ENCODE measurements around the gene SRRM5. TPM values are rescaled to one million over a fixed set of nuclear protein-coding genes. Genes with fewer than 3 reads are reported as not detected.
A peak's percentile ranks its signal among the peaks of the same experiment; 100 is the strongest.

SRRM5 gene
- total RNA-seq, 1 experiment from 2014 or later, result 1.0 TPM

GRCh38 chr19:43570174-43570791 lies 41.6 kb upstream of the SRRM5 start:
- no TSS peak for BruUV-seq (replicated peaks)
- Mint-ChIP-seq H3K27ac (ENCODE audit: unreplicated experiment) (no peak overlapping the region), H3K9me3 (ENCODE audit: unreplicated experiment) (no peaks in the 10 kb centered on the region), H3K36me3 (ENCODE audit: insufficient read depth, unreplicated experiment) (peaks cover 4% of the 10 kb centered on the region), H3K4me1 (ENCODE audit: low read depth, unreplicated experiment) (no peaks in the 10 kb centered on the region), H3K27me3 (ENCODE audit: insufficient read depth, unreplicated experiment) (no peaks in the 10 kb centered on the region), H3K4me3 (ENCODE audit: unreplicated experiment) (no peak overlapping the region)
- Histone ChIP-seq H3K4me1 (no peaks in the 10 kb centered on the region), H3K27me3 (replicated peaks; ENCODE audit: control insufficient read depth, insufficient read depth, low read length) (no peaks in the 10 kb centered on the region), H3K9me3 (no peaks in the 10 kb centered on the region), H3K36me3 (ENCODE audit: control insufficient read depth, insufficient read depth, low read length) (no peaks in the 10 kb centered on the region), H3K4me3 (ENCODE audit: low read depth, low read length) (no peak overlapping the region)
- POLR2A ChIA-PET, result no interaction called here
- intact Hi-C loops (cut with micrococcal nuclease; ENCODE audit: unreplicated experiment), result no loop called here
- TF ChIP-seq, protein P1, sequence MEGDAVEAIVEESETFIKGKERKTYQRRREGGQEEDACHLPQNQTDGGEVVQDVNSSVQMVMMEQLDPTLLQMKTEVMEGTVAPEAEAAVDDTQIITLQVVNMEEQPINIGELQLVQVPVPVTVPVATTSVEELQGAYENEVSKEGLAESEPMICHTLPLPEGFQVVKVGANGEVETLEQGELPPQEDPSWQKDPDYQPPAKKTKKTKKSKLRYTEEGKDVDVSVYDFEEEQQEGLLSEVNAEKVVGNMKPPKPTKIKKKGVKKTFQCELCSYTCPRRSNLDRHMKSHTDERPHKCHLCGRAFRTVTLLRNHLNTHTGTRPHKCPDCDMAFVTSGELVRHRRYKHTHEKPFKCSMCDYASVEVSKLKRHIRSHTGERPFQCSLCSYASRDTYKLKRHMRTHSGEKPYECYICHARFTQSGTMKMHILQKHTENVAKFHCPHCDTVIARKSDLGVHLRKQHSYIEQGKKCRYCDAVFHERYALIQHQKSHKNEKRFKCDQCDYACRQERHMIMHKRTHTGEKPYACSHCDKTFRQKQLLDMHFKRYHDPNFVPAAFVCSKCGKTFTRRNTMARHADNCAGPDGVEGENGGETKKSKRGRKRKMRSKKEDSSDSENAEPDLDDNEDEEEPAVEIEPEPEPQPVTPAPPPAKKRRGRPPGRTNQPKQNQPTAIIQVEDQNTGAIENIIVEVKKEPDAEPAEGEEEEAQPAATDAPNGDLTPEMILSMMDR (IDR thresholded peaks at IDR 0.05; ENCODE audit: insufficient read depth in 1 of 2, low read depth in 1 of 2, low read length in 1 of 2, severe bottlenecking in 1 of 2, unreplicated experiment in 1 of 2), result no peak
- CTCF ChIA-PET, result interaction anchor here (0.6 kb wide), 1 partner anchor 107 kb away, joined by 3 read pairs; no protein-coding TSS in a partner anchor
- DNase-seq, result no peak

DNA sequence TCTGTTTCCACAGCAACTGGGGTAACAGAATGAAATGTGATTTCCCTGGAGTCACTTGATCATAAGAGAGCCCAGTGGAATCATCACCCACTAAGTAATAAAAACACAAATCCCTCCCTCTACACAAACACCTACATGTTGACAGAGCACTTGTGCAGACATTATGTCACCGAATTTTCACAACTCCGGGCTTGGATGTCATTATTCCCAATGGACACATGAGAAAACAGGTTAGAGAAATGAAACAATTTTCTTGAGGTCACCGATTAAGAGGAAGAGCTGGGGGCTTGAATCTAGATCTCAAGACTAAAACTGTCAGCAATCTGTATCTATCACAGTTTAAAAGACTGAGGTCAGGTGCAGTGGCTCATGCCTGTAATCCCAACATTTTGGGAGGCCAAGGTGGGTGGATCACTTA lies 39.7 kb upstream of the SRRM5 start:
- BruUV-seq (replicated peaks), result no TSS peak
- Histone ChIP-seq H3K36me3 (ENCODE audit: control insufficient read depth, insufficient read depth, low read length) (no peaks in the 10 kb centered on the region), H3K27me3 (replicated peaks; ENCODE audit: control insufficient read depth, insufficient read depth, low read length) (no peaks in the 10 kb centered on the region), H3K4me3 (ENCODE audit: low read depth, low read length) (no peak overlapping the region), H3K4me1 (no peaks in the 10 kb centered on the region), H3K9me3 (no peaks in the 10 kb centered on the region)
- no peak for DNase-seq
- Mint-ChIP-seq H3K27me3 (ENCODE audit: insufficient read depth, unreplicated experiment) (peaks cover 2% of the 10 kb centered on the region), H3K27ac (ENCODE audit: unreplicated experiment) (peak overlapping the region; percentile 27), H3K4me3 (ENCODE audit: unreplicated experiment) (no peak overlapping the region), H3K9me3 (ENCODE audit: unreplicated experiment) (no peaks in the 10 kb centered on the region), H3K4me1 (ENCODE audit: low read depth, unreplicated experiment) (no peaks in the 10 kb centered on the region), H3K36me3 (ENCODE audit: insufficient read depth, unreplicated experiment) (peaks cover 7% of the 10 kb centered on the region)
- intact Hi-C loops (cut with micrococcal nuclease; ENCODE audit: unreplicated experiment), result no loop called here
- TF ChIP-seq, protein P1 (IDR thresholded peaks at IDR 0.05; ENCODE audit: insufficient read depth in 1 of 2, low read depth in 1 of 2, low read length in 1 of 2, severe bottlenecking in 1 of 2, unreplicated experiment in 1 of 2), result no peak
- CTCF ChIA-PET, result interaction anchor here (1.1 kb wide), 1 partner anchor 17 kb away, joined by 3 read pairs; no protein-coding TSS in a partner anchor
- POLR2A ChIA-PET, result no interaction called here

DNA sequence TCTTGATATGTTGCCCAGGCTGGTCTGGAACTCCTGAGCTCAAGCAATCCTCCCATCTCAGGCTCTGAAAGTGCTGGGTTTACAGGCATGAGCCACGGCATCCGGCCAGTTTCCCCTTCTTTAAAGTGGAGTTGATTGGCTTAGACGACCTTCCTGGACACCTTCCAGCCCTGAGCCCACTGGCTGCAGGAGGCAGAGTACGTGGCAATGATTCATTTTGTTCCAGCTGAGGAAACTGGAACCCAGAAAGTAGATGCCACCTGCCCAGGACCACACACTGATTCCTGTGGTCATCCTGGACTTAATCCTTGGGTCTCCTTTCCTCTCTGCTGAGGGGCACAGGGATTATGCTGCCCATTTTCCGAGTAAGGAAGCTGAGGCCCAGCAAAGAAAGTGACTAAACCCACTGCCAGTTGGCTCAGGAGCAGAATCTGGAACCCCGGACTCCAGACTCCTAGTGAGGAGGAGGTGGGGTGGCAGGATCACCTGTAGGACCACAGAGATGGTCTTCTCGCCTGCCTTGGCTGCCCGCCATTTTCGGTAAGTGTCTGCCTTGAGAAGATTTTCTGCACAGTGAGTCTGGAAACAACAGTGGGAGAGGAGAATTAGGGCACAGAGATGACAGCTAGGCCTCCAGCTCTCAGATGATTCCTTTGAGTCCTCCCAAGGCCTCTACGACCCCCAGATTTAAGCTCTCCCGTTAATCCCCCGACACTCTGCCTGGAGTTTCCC lies 37.3 kb upstream of the SRRM5 start:
- peaks cover 7% of the 10 kb centered on the region for H3K36me3 Mint-ChIP-seq (ENCODE audit: insufficient read depth, unreplicated experiment)
- Histone ChIP-seq H3K36me3 (ENCODE audit: control insufficient read depth, insufficient read depth, low read length) (no peaks in the 10 kb centered on the region), H3K4me3 (ENCODE audit: low read depth, low read length) (peak overlapping the region; percentile 92), H3K4me1 (no peaks in the 10 kb centered on the region), H3K27me3 (replicated peaks; ENCODE audit: control insufficient read depth, insufficient read depth, low read length) (no peaks in the 10 kb centered on the region), H3K9me3 (no peaks in the 10 kb centered on the region)
- intact Hi-C loops (cut with micrococcal nuclease; ENCODE audit: unreplicated experiment), result loop anchor here (1.0 kb wide), 1 partner anchor 22 kb away; the partner anchor contains the start of genes IRGQ and ZNF576
- TF ChIP-seq, protein P1 (IDR thresholded peaks at IDR 0.05; ENCODE audit: insufficient read depth in 1 of 2, low read depth in 1 of 2, low read length in 1 of 2, severe bottlenecking in 1 of 2, unreplicated experiment in 1 of 2), result no peak
- H3K4me1 Mint-ChIP-seq (ENCODE audit: low read depth, unreplicated experiment), result no peaks in the 10 kb centered on the region
- no peak for DNase-seq
- ChIA-PET POLR2A (interaction anchor here (0.5 to 2.1 kb wide), 2 partner anchors 59 to 94 kb away, joined by 3 to 12 read pairs; no protein-coding TSS in a partner anchor), CTCF (interaction anchor here (1.0 to 1.4 kb wide), 3 partner anchors 19 to 22 kb away, joined by 4 to 6 read pairs (median 5); partner anchors contain the start of gene ZNF576)
- H3K9me3 Mint-ChIP-seq (ENCODE audit: unreplicated experiment), result no peaks in the 10 kb centered on the region
- peaks cover 10% of the 10 kb centered on the region for H3K27me3 Mint-ChIP-seq (ENCODE audit: insufficient read depth, unreplicated experiment)
- peak overlapping the region; percentile 96 for H3K27ac Mint-ChIP-seq (ENCODE audit: unreplicated experiment)
- peak overlapping the region; percentile 95 for H3K4me3 Mint-ChIP-seq (ENCODE audit: unreplicated experiment)
- BruUV-seq (replicated peaks), result TSS peak; percentile 41

Data from Caco-2 (cell line).